Stimulated activated CD4-positive, alpha-beta T cell treated with anti-CD3 and anti-CD28 coated beads, Interleukin-12 subunit alpha, Interleukin-12 subunit beta, amount 100 ng/mL, for 24 hours (primary cell): Measurements from ENCODE around the gene MAZ.
"Not testable (repeated sequence)": the region's sequence is repeated elsewhere in the genome, so short reads cannot be mapped to it uniquely, and the experiment has no call there.

Experiments used
- DNase-seq, 2 experiments: peaks; one replicate each; pipeline ENCODE4 v3.0.0-alpha.2; 2020; ENCODE audit warnings: low read depth in 2 of 2

The MAZ gene

GRCh38 chr16:29825145-29826044 lies 19.1 kb downstream of the MAZ start:
- DNase-seq = no peak

- no peak for DNase-seq
These were observed 20.0 kb downstream of the MAZ start for GRCh38 chr16:29826342-29826695.

GRCh38 chr16:29830774-29831173 lies 24.4 kb downstream of the MAZ start:
- no peak for DNase-seq

- DNase-seq = no peak
These were observed 25.2 kb downstream of the MAZ start for GRCh38 chr16:29831490-29831889.

GRCh38 chr16:29833219-29833618 lies 26.9 kb downstream of the MAZ start:
- DNase-seq = not testable (repeated sequence)

GRCh38 chr16:29834079-29834478 lies 27.8 kb downstream of the MAZ start:
- DNase-seq = no peak

- no peak for DNase-seq
These were observed 29.6 kb downstream of the MAZ start for GRCh38 chr16:29835926-29836325.

GRCh38 chr16:29836623-29837022 lies 30.3 kb downstream of the MAZ start:
- DNase-seq = no peak

GRCh38 chr16:29837841-29838240 lies 31.5 kb downstream of the MAZ start:
- no peak for DNase-seq

GRCh38 chr16:29839822-29840221 lies 33.5 kb downstream of the MAZ start:
- DNase-seq = no peak

GRCh38 chr16:29840240-29840639 lies 33.9 kb downstream of the MAZ start:
- DNase-seq = no peak

GRCh38 chr16:29841631-29842030 lies 35.3 kb downstream of the MAZ start:
- DNase-seq = no peak

- DNase-seq = no peak
These were observed 36.5 kb downstream of the MAZ start for GRCh38 chr16:29842732-29843346.

- no peak for DNase-seq
These were observed 37.6 kb downstream of the MAZ start for GRCh38 chr16:29843931-29844330.

GRCh38 chr16:29844575-29845331 lies 38.4 kb downstream of the MAZ start:
- DNase-seq = no peak

GRCh38 chr16:29845656-29846055 lies 39.3 kb downstream of the MAZ start:
- DNase-seq = no peak

GRCh38 chr16:29848420-29849297 lies 42.3 kb downstream of the MAZ start:
- peak; percentile 61 to 77 for DNase-seq

GRCh38 chr16:29849505-29849904 lies 43.2 kb downstream of the MAZ start:
- DNase-seq = no peak

- no peak for DNase-seq
These were observed 44.7 kb downstream of the MAZ start for GRCh38 chr16:29850998-29851397.

GRCh38 chr16:29852654-29853053 lies 46.3 kb downstream of the MAZ start:
- DNase-seq = no peak

- no peak for DNase-seq
These were observed 48.3 kb downstream of the MAZ start for GRCh38 chr16:29854520-29855100.
